Measurements from ENCODE around the gene AREL1. TPM values are rescaled to one million over a fixed set of nuclear protein-coding genes. Genes with fewer than 3 reads are reported as not detected.

AREL1 gene
- total RNA-seq, 1 donor from 2014 or later = 16.6 TPM

GRCh38 chr14:74658535-74659131 is 54.2 kb downstream of the AREL1 start:
- H3K27me3 ChIP-seq (ENCODE audit: control insufficient read depth, insufficient read depth, low read length) = no peaks in the 10 kb centered on the region
- FAIRE-seq (no peak), DNase-seq (ENCODE audit: low read depth) (peak; percentile 28)
- H3K36me3 ChIP-seq (ENCODE audit: control insufficient read depth, insufficient read depth, low read length) = peaks cover 3% of the 10 kb centered on the region
- no peak overlapping the region for H3K4me3 ChIP-seq (ENCODE audit: low read depth, low read length)
- TF ChIP-seq CTCF (IDR thresholded peaks at IDR 0.05; ENCODE audit: insufficient read depth, low read length, severe bottlenecking) = no peak

- Histone ChIP-seq H3K4me3 (ENCODE audit: low read depth, low read length) (no peak overlapping the region), H3K27me3 (ENCODE audit: control insufficient read depth, insufficient read depth, low read length) (no peaks in the 10 kb centered on the region), H3K36me3 (ENCODE audit: control insufficient read depth, insufficient read depth, low read length) (no peaks in the 10 kb centered on the region)
- DNase-seq (ENCODE audit: low read depth) = peak; percentile 55
- TF ChIP-seq CTCF (IDR thresholded peaks at IDR 0.05; ENCODE audit: insufficient read depth, low read length, severe bottlenecking) = no peak
- FAIRE-seq = no peak
Observed at GRCh38 chr14:74656964-74657363, 55.9 kb downstream of the AREL1 start.

- FAIRE-seq = peak; percentile 81
- DNase-seq (ENCODE audit: low read depth) = peak; percentile 75
- no peak overlapping the region for H3K4me3 ChIP-seq (ENCODE audit: low read depth, low read length)
- no peaks in the 10 kb centered on the region for H3K36me3 ChIP-seq (ENCODE audit: control insufficient read depth, insufficient read depth, low read length)
- H3K27me3 ChIP-seq (ENCODE audit: control insufficient read depth, insufficient read depth, low read length) = no peaks in the 10 kb centered on the region
- TF ChIP-seq CTCF (IDR thresholded peaks at IDR 0.05; ENCODE audit: insufficient read depth, low read length, severe bottlenecking) = no peak
Observed at GRCh38 chr14:74655599-74656395, 57.1 kb downstream of the AREL1 start.

- FAIRE-seq (no peak), DNase-seq (ENCODE audit: low read depth) (no peak)
- no peak overlapping the region for H3K4me3 ChIP-seq (ENCODE audit: low read depth, low read length)
- H3K36me3 ChIP-seq (ENCODE audit: control insufficient read depth, insufficient read depth, low read length) = no peaks in the 10 kb centered on the region
- H3K27me3 ChIP-seq (ENCODE audit: control insufficient read depth, insufficient read depth, low read length) = no peaks in the 10 kb centered on the region
- no peak for TF ChIP-seq CTCF (IDR thresholded peaks at IDR 0.05; ENCODE audit: insufficient read depth, low read length, severe bottlenecking)
Observed at GRCh38 chr14:74654931-74655330, 57.9 kb downstream of the AREL1 start.

GRCh38 chr14:74653386-74654138 is 59.3 kb downstream of the AREL1 start:
- no peak for TF ChIP-seq CTCF (IDR thresholded peaks at IDR 0.05; ENCODE audit: insufficient read depth, low read length, severe bottlenecking)
- Histone ChIP-seq H3K4me3 (ENCODE audit: low read depth, low read length) (no peak overlapping the region), H3K27me3 (ENCODE audit: control insufficient read depth, insufficient read depth, low read length) (no peaks in the 10 kb centered on the region), H3K36me3 (ENCODE audit: control insufficient read depth, insufficient read depth, low read length) (no peaks in the 10 kb centered on the region)
- no peak for DNase-seq (ENCODE audit: low read depth)
- no peak for FAIRE-seq

Measured in bronchial epithelial cell (primary cell).